AG20443 (cell line): ENCODE results near the gene NCLN.
"Not testable (repeated sequence)": the region's sequence is repeated elsewhere in the genome, so short reads cannot be mapped to it uniquely, and the experiment has no call there.

ENCODE experiments used
- DNase-seq: peaks from one replicate; pipeline ENCODE4 v3.0.0; 2012; ENCODE audit warnings: low spot score, mixed read lengths

Gene NCLN

GRCh38 chr19:3198901-3199700 lies 13.4 kb downstream of the NCLN start:
- DNase-seq, result no peak

GRCh38 chr19:3201072-3201700 lies 15.5 kb downstream of the NCLN start:
- DNase-seq, result no peak

- DNase-seq, result no peak
These were observed 16.2 kb downstream of the NCLN start for GRCh38 chr19:3201911-3202310.

GRCh38 chr19:3202346-3202745 lies 16.6 kb downstream of the NCLN start:
- DNase-seq, result no peak

- not testable (repeated sequence) for DNase-seq
These were observed 17.2 kb downstream of the NCLN start for GRCh38 chr19:3202895-3203294.

- DNase-seq, result no peak
These were observed 18.3 kb downstream of the NCLN start for GRCh38 chr19:3203805-3204645.

GRCh38 chr19:3204646-3205275 lies 19.0 kb downstream of the NCLN start:
- DNase-seq, result no peak

- no peak for DNase-seq
These were observed 20.7 kb downstream of the NCLN start for GRCh38 chr19:3206216-3206953.

- no peak for DNase-seq
These were observed 21.9 kb downstream of the NCLN start for GRCh38 chr19:3207461-3208242.

- DNase-seq, result no peak
These were observed 22.8 kb downstream of the NCLN start for GRCh38 chr19:3208317-3209207.

GRCh38 chr19:3210347-3211017 lies 24.8 kb downstream of the NCLN start:
- peak; percentile 82 for DNase-seq

- DNase-seq, result no peak
These were observed 25.5 kb downstream of the NCLN start for GRCh38 chr19:3211191-3211590.

GRCh38 chr19:3213159-3213558 lies 27.4 kb downstream of the NCLN start:
- no peak for DNase-seq

GRCh38 chr19:3216874-3217273 lies 31.1 kb downstream of the NCLN start:
- no peak for DNase-seq

GRCh38 chr19:3220576-3220975 lies 34.8 kb downstream of the NCLN start:
- DNase-seq, result no peak

GRCh38 chr19:3221576-3221975 lies 35.8 kb downstream of the NCLN start:
- DNase-seq, result not testable (repeated sequence)

GRCh38 chr19:3222709-3223108 lies 37.0 kb downstream of the NCLN start:
- DNase-seq, result no peak

GRCh38 chr19:3224346-3225168 lies 38.8 kb downstream of the NCLN start, which contains the start of gene CELF5:
TSS of gene CELF5 (plus strand) at chr19:3224661. CDS start at chr19:3224740, 79 bp downstream.
- DNase-seq, result peak; percentile 94
